ENCODE measurements around the gene NATD1. TPM values are rescaled to one million over a fixed set of nuclear protein-coding genes. Genes with fewer than 3 reads are reported as not detected.

Gene NATD1
- total and polyA plus RNA-seq, 10 of the 15 experiments (the other 5 are each of a cell fraction or from before 2014, with no cell fraction given), result 0.02 to 0.33 (median 0.15) TPM

DNA sequence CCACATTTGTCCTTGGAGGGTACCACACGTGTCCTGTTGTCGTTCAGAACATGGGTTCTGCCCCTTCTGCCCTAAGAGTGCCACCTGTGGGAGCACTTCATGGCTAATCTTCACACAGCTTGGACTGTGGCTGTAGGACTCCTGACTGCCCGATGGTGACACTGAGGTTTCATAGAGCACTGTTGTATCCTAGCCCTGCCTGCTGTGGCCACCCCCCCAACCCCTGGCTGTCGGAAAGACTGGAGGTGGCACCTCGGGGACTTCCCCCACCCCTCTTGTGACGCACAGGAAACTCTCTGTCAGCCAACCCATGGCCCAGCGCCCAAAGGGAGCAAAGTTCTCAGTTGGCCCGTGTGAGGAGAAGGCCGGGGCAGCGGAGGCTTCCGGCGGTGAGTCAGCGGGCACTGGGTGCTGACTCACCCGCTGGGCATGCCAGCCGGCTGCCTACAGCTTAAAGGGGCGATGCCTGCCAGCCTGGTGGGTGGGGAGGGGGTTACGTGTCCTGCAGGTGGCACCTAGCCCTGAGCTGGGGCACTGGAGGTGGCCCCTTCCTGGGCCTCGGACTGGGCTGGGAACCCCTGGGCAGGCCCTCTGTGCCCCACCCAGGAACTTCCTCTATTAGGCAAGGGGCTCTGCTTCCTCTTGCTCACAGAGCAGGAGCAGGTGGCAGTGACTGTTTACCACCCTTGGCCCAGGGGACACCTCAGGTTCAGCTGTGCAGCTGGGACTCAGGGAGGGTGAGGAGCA, 34.7 kb upstream of the NATD1 start (continued):
- TF ChIP-seq BRCA1 (IDR thresholded peaks at IDR 0.05; ENCODE audit: low read depth, low read length) (no peak), ZSCAN29 (IDR thresholded peaks at IDR 0.05) (no peak), TBL1XR1 (IDR thresholded peaks at IDR 0.05; ENCODE audit: low read depth, low read length) (peak; percentile 38; the same call in 1 of the 2 replicates), RAD51 (IDR thresholded peaks at IDR 0.05) (no peak), NFXL1 (IDR thresholded peaks at IDR 0.05; ENCODE audit: borderline replicate concordance) (no peak), SRF (IDR thresholded peaks at IDR 0.05; ENCODE audit: low read depth in 2 of 2, low read length in 2 of 2) (0 out of 4 replicates have a peak, but pooled peaks have one; percentile 18 to 50), ZBTB33 (IDR thresholded peaks at IDR 0.05) (no peak), BACH1 (IDR thresholded peaks at IDR 0.05; ENCODE audit: borderline replicate concordance) (peak; percentile 97; the same call in 1 of the 2 replicates), TAF1 (IDR thresholded peaks at IDR 0.05; ENCODE audit: borderline replicate concordance, low read depth, low read length) (no peak), NFYA (IDR thresholded peaks at IDR 0.05; ENCODE audit: borderline replicate concordance, low read depth, low read length) (no peak), BMI1 (IDR thresholded peaks at IDR 0.05; ENCODE audit: borderline replicate concordance) (no peak), PBX3 (IDR thresholded peaks at IDR 0.05; ENCODE audit: insufficient replicate concordance, low read depth, low read length) (no peak), ZNF207 (IDR thresholded peaks at IDR 0.05; ENCODE audit: borderline replicate concordance) (no peak), POU2F2 (IDR thresholded peaks at IDR 0.05; ENCODE audit: borderline replicate concordance, low read depth, low read length) (peak; percentile 6; the same call in 1 of the 3 replicates), MXI1 (IDR thresholded peaks at IDR 0.05; ENCODE audit: low read depth, low read length) (peak; percentile 80), FOS (IDR thresholded peaks at IDR 0.05; ENCODE audit: borderline replicate concordance, extremely low read depth, insufficient read length) (no peak), YY1 (IDR thresholded peaks at IDR 0.05; ENCODE audit: low read depth, low read length) (0 out of 2 replicates have a peak, but pooled peaks have one; percentile 14), POLR2AphosphoS2 (IDR thresholded peaks at IDR 0.05; ENCODE audit: low read depth, low read length) (0 out of 2 replicates have a peak, but pooled peaks have one; percentile 39), SREBF1 (IDR thresholded peaks at IDR 0.05; ENCODE audit: low read length) (no peak), ZBED1 (IDR thresholded peaks at IDR 0.05; ENCODE audit: borderline replicate concordance) (no peak), PAX8 (IDR thresholded peaks at IDR 0.05) (no peak)
- TF ChIP-seq, protein P1, sequence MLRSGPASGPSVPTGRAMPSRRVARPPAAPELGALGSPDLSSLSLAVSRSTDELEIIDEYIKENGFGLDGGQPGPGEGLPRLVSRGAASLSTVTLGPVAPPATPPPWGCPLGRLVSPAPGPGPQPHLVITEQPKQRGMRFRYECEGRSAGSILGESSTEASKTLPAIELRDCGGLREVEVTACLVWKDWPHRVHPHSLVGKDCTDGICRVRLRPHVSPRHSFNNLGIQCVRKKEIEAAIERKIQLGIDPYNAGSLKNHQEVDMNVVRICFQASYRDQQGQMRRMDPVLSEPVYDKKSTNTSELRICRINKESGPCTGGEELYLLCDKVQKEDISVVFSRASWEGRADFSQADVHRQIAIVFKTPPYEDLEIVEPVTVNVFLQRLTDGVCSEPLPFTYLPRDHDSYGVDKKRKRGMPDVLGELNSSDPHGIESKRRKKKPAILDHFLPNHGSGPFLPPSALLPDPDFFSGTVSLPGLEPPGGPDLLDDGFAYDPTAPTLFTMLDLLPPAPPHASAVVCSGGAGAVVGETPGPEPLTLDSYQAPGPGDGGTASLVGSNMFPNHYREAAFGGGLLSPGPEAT (IDR thresholded peaks at IDR 0.05; ENCODE audit: low read depth), result peak; percentile 72
- TF ChIP-seq, protein P2, sequence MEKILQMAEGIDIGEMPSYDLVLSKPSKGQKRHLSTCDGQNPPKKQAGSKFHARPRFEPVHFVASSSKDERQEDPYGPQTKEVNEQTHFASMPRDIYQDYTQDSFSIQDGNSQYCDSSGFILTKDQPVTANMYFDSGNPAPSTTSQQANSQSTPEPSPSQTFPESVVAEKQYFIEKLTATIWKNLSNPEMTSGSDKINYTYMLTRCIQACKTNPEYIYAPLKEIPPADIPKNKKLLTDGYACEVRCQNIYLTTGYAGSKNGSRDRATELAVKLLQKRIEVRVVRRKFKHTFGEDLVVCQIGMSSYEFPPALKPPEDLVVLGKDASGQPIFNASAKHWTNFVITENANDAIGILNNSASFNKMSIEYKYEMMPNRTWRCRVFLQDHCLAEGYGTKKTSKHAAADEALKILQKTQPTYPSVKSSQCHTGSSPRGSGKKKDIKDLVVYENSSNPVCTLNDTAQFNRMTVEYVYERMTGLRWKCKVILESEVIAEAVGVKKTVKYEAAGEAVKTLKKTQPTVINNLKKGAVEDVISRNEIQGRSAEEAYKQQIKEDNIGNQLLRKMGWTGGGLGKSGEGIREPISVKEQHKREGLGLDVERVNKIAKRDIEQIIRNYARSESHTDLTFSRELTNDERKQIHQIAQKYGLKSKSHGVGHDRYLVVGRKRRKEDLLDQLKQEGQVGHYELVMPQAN (conservative IDR thresholded peaks at IDR 0.05), result peak; percentile 51; the same call in 1 of the 2 replicates
- TF ChIP-seq, protein P3, sequence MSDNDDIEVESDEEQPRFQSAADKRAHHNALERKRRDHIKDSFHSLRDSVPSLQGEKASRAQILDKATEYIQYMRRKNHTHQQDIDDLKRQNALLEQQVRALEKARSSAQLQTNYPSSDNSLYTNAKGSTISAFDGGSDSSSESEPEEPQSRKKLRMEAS (IDR thresholded peaks at IDR 0.05; ENCODE audit: low read depth, low read length), result peak; percentile 22; the same call in 1 of the 2 replicates
